Activated CD8-positive, alpha-beta memory T cell treated with anti-CD3 and anti-CD28 coated beads, Interleukin-2, amount 50 U/mL, for 1 hour (primary cell): ENCODE results near the gene GCG.

Source experiments
- DNase-seq: peaks from one replicate; pipeline ENCODE4 v3.0.0-alpha.2; 2020; ENCODE audit errors: extremely low read depth

Gene GCG

GRCh38 chr2:162149940-162150339 is 2.1 kb downstream of the GCG start:
- DNase-seq, result no peak

GRCh38 chr2:162149466-162149865 is 2.6 kb downstream of the GCG start:
- DNase-seq, result no peak

- DNase-seq, result no peak
These were observed 3.1 kb downstream of the GCG start for GRCh38 chr2:162148956-162149355.

GRCh38 chr2:162143969-162144368 is 8.1 kb downstream of the GCG start:
- no peak for DNase-seq

GRCh38 chr2:162138310-162138709 is 13.7 kb downstream of the GCG start:
- no peak for DNase-seq

GRCh38 chr2:162127422-162127821 is 24.6 kb downstream of the GCG start:
- DNase-seq, result no peak

GRCh38 chr2:162126527-162126926 is 25.5 kb downstream of the GCG start:
- no peak for DNase-seq

- no peak for DNase-seq
These were observed 25.9 kb downstream of the GCG start for GRCh38 chr2:162126111-162126519.

- DNase-seq, result no peak
These were observed 26.9 kb downstream of the GCG start for GRCh38 chr2:162125138-162125537.

GRCh38 chr2:162123806-162124758 is 28.0 kb downstream of the GCG start:
- no peak for DNase-seq

- no peak for DNase-seq
These were observed 33.6 kb downstream of the GCG start for GRCh38 chr2:162118166-162119031.

GRCh38 chr2:162116352-162116751 is 35.7 kb downstream of the GCG start:
- no peak for DNase-seq

- DNase-seq, result no peak
These were observed 37.0 kb downstream of the GCG start for GRCh38 chr2:162115076-162115475.

- DNase-seq, result no peak
These were observed 37.8 kb downstream of the GCG start for GRCh38 chr2:162114271-162114670.

- DNase-seq, result no peak
These were observed 38.3 kb downstream of the GCG start for GRCh38 chr2:162113776-162114168.

GRCh38 chr2:162113088-162113775 is 38.8 kb downstream of the GCG start:
- DNase-seq, result no peak

- no peak for DNase-seq
These were observed 39.8 kb downstream of the GCG start for GRCh38 chr2:162111958-162112850.

GRCh38 chr2:162107361-162107901 is 44.6 kb downstream of the GCG start:
- no peak for DNase-seq

- no peak for DNase-seq
These were observed 45.3 kb downstream of the GCG start for GRCh38 chr2:162106746-162107145.

GRCh38 chr2:162106146-162106551 is 45.9 kb downstream of the GCG start:
- no peak for DNase-seq
